IMR-90 (cell line): Measurements from ENCODE around the gene CPSF4. TPM values are rescaled to one million over a fixed set of nuclear protein-coding genes. Genes with fewer than 3 reads are reported as not detected.

Source experiments
- ATAC-seq: fragments of 200-7000 bp; cut with Tn5 transposase; 2 replicates; pipeline ENCODE4 v1.9.1; 2020; ENCODE audit warnings: low read depth, mild to moderate bottlenecking, moderate library complexity
- BruUV-seq: library from RNA; stranded (reverse); fragments of 400-500 nt; replicated peaks from 2 replicates; lab custom pipeline; 2021; lab: Mats Ljungman, UMichigan
- CTCF ChIA-PET: fragments of 300-600 bp; formaldehyde crosslinking; extraction: SDS; loops from one replicate; lab custom pipeline; 2021; ENCODE audit warnings: antibody characterized with exemption; lab: Yijun Ruan, JAX
- POLR2A ChIA-PET: fragments of 300-600 bp; sonication (Branson Sonifier 250); formaldehyde crosslinking; loops from one replicate; lab custom pipeline; 2022; ENCODE audit warnings: antibody characterized with exemption; ENCODE audit not compliant: unreplicated experiment; lab: Charles Lee
- DNase-seq: peaks from one replicate; pipeline ENCODE4 v3.0.0; 2013
- H2AFZ ChIP-seq: replicated peaks from 2 replicates; pipeline ENCODE3; 2013; ENCODE audit warnings: low read length, mild to moderate bottlenecking; ENCODE audit not compliant: poor library complexity
- H2AK5ac ChIP-seq: 2 replicates; pipeline ENCODE4 v1.6.1; 2013; ENCODE audit warnings: low read depth, low read length, inconsistent platforms
- H2AK9ac ChIP-seq: replicated peaks from 2 replicates; pipeline ENCODE3; 2013; ENCODE audit warnings: mild to moderate bottlenecking, low read depth, low read length, moderate library complexity; ENCODE audit not compliant: poor library complexity
- H2BK120ac ChIP-seq: 2 replicates; pipeline ENCODE4 v1.6.1; 2013; ENCODE audit warnings: low read depth, low read length, inconsistent platforms
- H2BK15ac ChIP-seq: 3 replicates; pipeline ENCODE4 v1.6.1; 2013; ENCODE audit warnings: low read depth, low read length, inconsistent platforms
- H2BK20ac ChIP-seq: 2 replicates; pipeline ENCODE4 v1.6.1; 2013; ENCODE audit warnings: low read depth, mild to moderate bottlenecking, inconsistent platforms, low read length, moderate library complexity
- H2BK5ac ChIP-seq: 2 replicates; pipeline ENCODE4 v1.6.1; 2013; ENCODE audit warnings: mild to moderate bottlenecking, low read depth, low read length, inconsistent platforms; ENCODE audit not compliant: poor library complexity, severe bottlenecking
- H3K14ac ChIP-seq: replicated peaks from 2 replicates; pipeline ENCODE4 v1.6.1; 2013; ENCODE audit warnings: low read depth, low read length, inconsistent platforms
- H3K18ac ChIP-seq: 2 replicates; pipeline ENCODE4 v1.6.1; 2013; ENCODE audit warnings: low read depth, low read length, control low read depth
- H3K23ac ChIP-seq: 2 replicates; pipeline ENCODE4 v1.6.1; 2013; ENCODE audit warnings: low read depth, low read length, inconsistent platforms
- H3K27ac ChIP-seq: 2 replicates; pipeline ENCODE4 v1.5.1; 2013; ENCODE audit warnings: mild to moderate bottlenecking, control low read depth, low read length; ENCODE audit not compliant: insufficient read depth
- H3K27me3 ChIP-seq: 2 replicates; pipeline ENCODE4 v1.6.1; 2013; ENCODE audit warnings: low read length; ENCODE audit not compliant: control insufficient read depth, insufficient read depth
- H3K36me3 ChIP-seq: 2 replicates; pipeline ENCODE4 v1.6.1; 2013; ENCODE audit warnings: low read length, mixed read lengths; ENCODE audit not compliant: control insufficient read depth, insufficient read depth
- H3K4ac ChIP-seq: 2 replicates; pipeline ENCODE4 v1.6.1; 2013; ENCODE audit warnings: low read depth, low read length, inconsistent platforms
- H3K4me1 ChIP-seq: 2 replicates; pipeline ENCODE4 v1.6.1; 2013; ENCODE audit warnings: low read length, mixed read lengths; ENCODE audit not compliant: control insufficient read depth, insufficient read depth
- H3K4me2 ChIP-seq: 2 replicates; pipeline ENCODE4 v1.6.1; 2013; ENCODE audit warnings: low read depth, mild to moderate bottlenecking, control low read depth, low read length, moderate library complexity
- H3K4me3 ChIP-seq: 2 replicates; pipeline ENCODE4 v1.5.1; 2013; ENCODE audit warnings: low read depth, mild to moderate bottlenecking, control low read depth, low read length, moderate library complexity; ENCODE audit not compliant: insufficient read depth
- H3K56ac ChIP-seq: 2 replicates; pipeline ENCODE4 v1.6.1; 2013; ENCODE audit warnings: low read length, inconsistent platforms; ENCODE audit not compliant: insufficient read depth; ENCODE audit errors: extremely low read depth
- H3K79me1 ChIP-seq, 2 experiments: 2 replicates each; pipeline ENCODE4 v1.6.1; 2013; ENCODE audit warnings: low read length in 2 of 2, inconsistent platforms in 1 of 2, low read depth in 1 of 2
- H3K9ac ChIP-seq: 2 replicates; pipeline ENCODE4 v1.6.1; 2013; ENCODE audit warnings: low read depth, low read length, control low read depth
- H3K9me1 ChIP-seq: 2 replicates; pipeline ENCODE4 v1.6.1; 2013; ENCODE audit warnings: low read length, inconsistent platforms; ENCODE audit not compliant: insufficient read depth
- H3K9me3 ChIP-seq: 2 replicates; pipeline ENCODE4 v1.6.1; 2013; ENCODE audit warnings: low read length; ENCODE audit not compliant: control insufficient read depth, insufficient read depth
- H4K20me1 ChIP-seq: 2 replicates; pipeline ENCODE4 v1.6.1; 2013; ENCODE audit warnings: low read length, inconsistent platforms; ENCODE audit not compliant: insufficient read depth
- H4K5ac ChIP-seq: 2 replicates; pipeline ENCODE4 v1.6.1; 2013; ENCODE audit warnings: mild to moderate bottlenecking, low read depth, low read length, control low read depth
- H4K8ac ChIP-seq, 2 experiments: 2 replicates each; pipeline ENCODE4 v1.6.1; 2013; ENCODE audit warnings: low read depth in 2 of 2, low read length in 2 of 2, control low read depth in 1 of 2, inconsistent platforms in 1 of 2
- H4K91ac ChIP-seq: 2 replicates; pipeline ENCODE4 v1.6.1; 2013; ENCODE audit warnings: low read depth, low read length, inconsistent platforms; ENCODE audit not compliant: insufficient read depth
- BHLHE40 ChIP-seq: fragments of 150-350 bp; IDR thresholded peaks from 2 replicates; pipeline ENCODE4 v1.6.1; 2016; ENCODE audit warnings: mild to moderate bottlenecking, low read depth, low read length
- CEBPB ChIP-seq: IDR thresholded peaks from 2 replicates; pipeline ENCODE4 v1.6.1; 2012; ENCODE audit warnings: low read depth, low read length, improper control_type of control experiment
- CTCF ChIP-seq: conservative IDR thresholded peaks from 2 replicates; pipeline ENCODE4 v1.5.1; 2012; ENCODE audit warnings: mild to moderate bottlenecking, low read depth, low read length, improper control_type of control experiment
- ELK1 ChIP-seq: fragments of 150-350 bp; IDR thresholded peaks from 2 replicates; pipeline ENCODE4 v1.6.1; 2016; ENCODE audit warnings: low read depth, mild to moderate bottlenecking, low read length, moderate library complexity, borderline replicate concordance
- FOS ChIP-seq: fragments of 150-350 bp; IDR thresholded peaks from 2 replicates; pipeline ENCODE4 v1.6.1; 2016; ENCODE audit warnings: low read depth, low read length
- MAFK ChIP-seq: IDR thresholded peaks from 2 replicates; pipeline ENCODE4 v1.6.1; 2012; ENCODE audit warnings: low read depth, low read length, improper control_type of control experiment
- MAZ ChIP-seq: IDR thresholded peaks from 2 replicates; pipeline ENCODE4 v1.6.1; 2012; ENCODE audit warnings: low read depth, mild to moderate bottlenecking, low read length, improper control_type of control experiment, moderate library complexity, borderline replicate concordance
- MXI1 ChIP-seq: IDR thresholded peaks from 2 replicates; pipeline ENCODE4 v1.6.1; 2012; ENCODE audit warnings: low read depth, mild to moderate bottlenecking, low read length, moderate library complexity, borderline replicate concordance
- NFE2L2 ChIP-seq: fragments of 150-350 bp; IDR thresholded peaks from 2 replicates; pipeline ENCODE4 v1.6.1; 2016; ENCODE audit warnings: low read depth, mild to moderate bottlenecking, low read length
- RAD21 ChIP-seq: IDR thresholded peaks from 2 replicates; pipeline ENCODE4 v1.6.1; 2012; ENCODE audit warnings: low read length, improper control_type of control experiment
- RCOR1 ChIP-seq: IDR thresholded peaks from 2 replicates; pipeline ENCODE4 v1.6.1; 2012; ENCODE audit warnings: mild to moderate bottlenecking, low read length, improper control_type of control experiment; ENCODE audit not compliant: insufficient replicate concordance
- RFX5 ChIP-seq: IDR thresholded peaks from 2 replicates; pipeline ENCODE4 v1.8.0; 2012; ENCODE audit warnings: low read depth, mild to moderate bottlenecking, low read length, moderate library complexity
- SMC3 ChIP-seq: fragments of 150-350 bp; IDR thresholded peaks from 2 replicates; pipeline ENCODE4 v1.6.1; 2016; ENCODE audit warnings: low read depth, mild to moderate bottlenecking, antibody characterized with exemption, low read length, moderate library complexity
- USF2 ChIP-seq: fragments of 150-350 bp; IDR thresholded peaks from 2 replicates; pipeline ENCODE4 v1.6.1; 2017; ENCODE audit warnings: mild to moderate bottlenecking, antibody characterized with exemption, low read length, low read depth
- WGBS, 2 experiments: methylation state at CpG; one replicate each; pipeline versions ENCODE4 v1.1.5 to v1.1.7; 2013; ENCODE audit warnings: missing lambda C conversion rate in 2 of 2; ENCODE audit not compliant: insufficient read length in 1 of 2; ENCODE audit errors: extremely low coverage in 2 of 2; 5-methylcytosine and 5-hydroxymethylcytosine counted together
- dilution Hi-C: fragments of 300-500 bp; cut with HindIII; formaldehyde crosslinking; loops from one replicate; pipeline ENCODE4 v1.14.3; 2018; ENCODE audit warnings: low sequenced_read_pairs; ENCODE audit not compliant: unreplicated experiment
- in situ Hi-C: fragments of 300-500 bp; cut with MboI; formaldehyde crosslinking; loops from 3 replicates; pipeline ENCODE4 v1.14.3; 2019; ENCODE audit warnings: low sequenced_read_pairs, inconsistent platforms, mixed read lengths
- intact Hi-C: fragments of 100-400 bp; cut with micrococcal nuclease; formaldehyde crosslinking; loops from 2 replicates; pipeline ENCODE4 v1.10.0; 2022
- polyA plus RNA-seq, 3 experiments: library from polyadenylated mRNA; depleted of rRNA; stranded (reverse); fragments of >200 nt; gene quantifications; 2 replicates each; pipeline ENCODE4 v1.2.3, GENCODE V29; 2012; ENCODE audit warnings: low replicate concordance in 1 of 3
- total RNA-seq: library from RNA; depleted of rRNA; stranded (reverse); fragments of >200 nt; gene quantifications from 2 replicates; pipeline ENCODE4 v1.2.3, GENCODE V29; 2012

CPSF4 gene
- total and polyA plus RNA-seq, 2 of the 4 experiments (the other 2 are of a cell fraction), result 23.8 to 44.9 TPM

DNA sequence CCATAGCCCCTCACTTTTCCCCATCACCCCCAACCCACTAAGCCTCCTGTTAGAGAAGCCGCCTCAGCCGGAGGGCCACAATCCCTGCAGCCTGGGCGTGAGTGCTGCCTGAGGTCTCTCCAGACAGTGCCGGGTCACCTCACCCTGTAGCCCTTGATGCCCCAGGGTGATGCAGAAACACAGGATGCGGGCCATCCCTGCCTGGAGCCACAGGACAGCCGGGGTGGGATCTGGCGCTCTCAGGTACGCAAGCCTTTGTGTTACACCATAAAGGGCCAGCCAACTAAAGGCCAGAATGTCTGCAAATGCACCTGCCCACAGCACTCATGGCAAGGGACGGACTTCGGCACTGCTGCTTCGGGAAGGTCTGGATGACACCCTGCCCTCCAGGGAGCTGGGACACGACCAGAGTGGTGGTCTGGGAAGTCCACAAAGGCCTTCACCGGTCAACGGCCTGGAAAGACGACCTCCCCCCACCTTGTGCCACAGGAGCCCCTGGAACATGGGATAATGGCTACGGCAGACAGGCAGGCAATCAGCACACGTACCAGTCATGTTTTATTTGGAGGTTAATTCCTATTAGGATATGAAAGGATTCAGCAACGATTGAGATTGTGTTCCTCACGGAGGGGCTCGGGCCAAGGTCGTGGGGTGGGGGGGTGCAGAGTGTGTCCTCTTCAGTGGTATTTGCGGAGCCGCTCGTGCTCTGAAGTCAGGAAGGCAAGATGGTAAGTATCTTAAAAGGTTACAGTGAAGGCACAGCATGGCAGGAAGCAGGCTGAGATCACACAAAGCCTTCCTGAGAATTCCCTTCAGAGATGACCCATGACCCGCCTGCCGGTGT is 19.1 kb downstream of the CPSF4 start:
- 83% methylated on average over 14 of the region's 26 CpGs; no CpG with 5 or more reads in 1 of the 2 experiments for WGBS, 2 experiments
- Histone ChIP-seq H3K18ac (no peak overlapping the region), H3K27me3 (no peaks in the 10 kb centered on the region), H2BK15ac (no peak overlapping the region), H3K4ac (no peak overlapping the region), H2BK20ac (no peak overlapping the region), H4K20me1 (peaks cover 66% of the 10 kb centered on the region), H3K36me3 (peaks cover 68% of the 10 kb centered on the region), H3K4me3 (no peak overlapping the region), H2AFZ (no peak overlapping the region), H2BK120ac (no peak overlapping the region), H4K5ac (no peak overlapping the region), H4K8ac (no peak overlapping the region), H3K9me3 (no peaks in the 10 kb centered on the region), H2AK5ac (no peak overlapping the region), H2BK5ac (no peak overlapping the region), H3K4me2 (no peak overlapping the region), H3K4me1 (no peaks in the 10 kb centered on the region), H3K9ac (no peak overlapping the region), H3K56ac (no peak overlapping the region), H3K9me1 (peaks cover 3% of the 10 kb centered on the region; the same call in 1 of the 2 replicates), H3K23ac (no peak overlapping the region), H3K14ac (no peak overlapping the region), H3K27ac (no peak overlapping the region), H4K91ac (no peak overlapping the region), H2AK9ac (no peak overlapping the region), H3K79me1 (peaks cover 19 to 78% of the 10 kb centered on the region in 2 experiments)
- intact Hi-C loops (no loop called here), dilution Hi-C loops (no loop called here), in situ Hi-C loops (no loop called here)
- BruUV-seq, result no TSS peak
- ChIA-PET POLR2A (no interaction called here), CTCF (no interaction called here)
- ATAC-seq, result no peak
- DNase-seq, result no peak
- no peak for TF ChIP-seq RCOR1
- no peak for TF ChIP-seq MXI1
- TF ChIP-seq CEBPB, result no peak
- no peak for TF ChIP-seq CTCF
- TF ChIP-seq NFE2L2, result no peak
- no peak for TF ChIP-seq MAZ
- TF ChIP-seq BHLHE40, result no peak
- TF ChIP-seq FOS, result no peak
- no peak for TF ChIP-seq RAD21
- no peak for TF ChIP-seq USF2
- TF ChIP-seq MAFK, result no peak
- no peak for TF ChIP-seq ELK1
- TF ChIP-seq SMC3, result no peak
- no peak for TF ChIP-seq RFX5
